ENCODE results near the gene DAGLA.

GRCh38 chr11:61778357-61778886 is 98.2 kb downstream of the DAGLA start:
- no peak for TF ChIP-seq CTCF (IDR thresholded peaks at IDR 0.05)
- no peak for TF ChIP-seq POLR2A (IDR thresholded peaks at IDR 0.05)
- no peak for TF ChIP-seq POLR2AphosphoS5 (IDR thresholded peaks at IDR 0.05)
